Esophagus muscularis mucosa (tissue), 4 donors: ENCODE data around the gene CD200R1L. TPM values are rescaled to one million over a fixed set of nuclear protein-coding genes. Genes with fewer than 3 reads are reported as not detected.

Source experiments
- DNase-seq: peaks from one replicate; pipeline ENCODE4 v3.0.0-alpha.2; 2017; ENCODE audit errors: extremely low spot score
- H3K27ac ChIP-seq, 4 donors: fragments of 200-600 bp; sonication (generic); replicated peaks in 1 of 4; 1 replicate in 3 of 4; 2 replicates in 1 of 4; pipeline ENCODE4 v1.5.1; 2016 to 2019; ENCODE audit warnings: mild to moderate bottlenecking in 1 of 4
- H3K27me3 ChIP-seq, 4 donors: fragments of 200-600 bp; sonication (generic); one replicate each; pipeline versions ENCODE4 v1.5.1 to v1.6.0; 2016 to 2019
- H3K36me3 ChIP-seq, 4 donors: fragments of 200-600 bp; sonication (generic); one replicate each; pipeline ENCODE4 v1.5.1; 2016 to 2019
- H3K4me1 ChIP-seq, 4 donors: fragments of 200-600 bp; sonication (generic); one replicate each; pipeline ENCODE4 v1.5.1; 2016 to 2019
- H3K4me3 ChIP-seq, 4 donors: fragments of 200-600 bp; sonication (generic); 1 replicate in 2 of 4; 2 replicates in 2 of 4; pipeline ENCODE4 v1.5.1; 2016 to 2019; ENCODE audit warnings: mild to moderate bottlenecking in 4 of 4, moderate library complexity in 1 of 4
- H3K9me3 ChIP-seq, 4 donors: fragments of 200-600 bp; sonication (generic); 1 replicate in 3 of 4; 2 replicates in 1 of 4; pipeline ENCODE4 v1.5.1; 2016 to 2019
- EP300 ChIP-seq: sonication (generic); formaldehyde crosslinking; IDR thresholded peaks from one replicate; pipeline ENCODE4 v1.6.1; 2017; ENCODE audit warnings: antibody characterized with exemption
- POLR2A ChIP-seq: fragments of 450-650 bp; IDR thresholded peaks from one replicate; pipeline ENCODE4 v1.6.1; 2017; ENCODE audit warnings: antibody characterized with exemption, moderate library complexity, mild to moderate bottlenecking, low read depth
- POLR2AphosphoS5 ChIP-seq, 2 donors: sonication (generic); formaldehyde crosslinking; IDR thresholded peaks; one replicate each; pipeline ENCODE4 v1.6.1; 2017; ENCODE audit warnings: antibody characterized with exemption in 2 of 2
- WGBS: methylation state at CpG from one replicate; pipeline ENCODE4 v1.1.5; 2018; 5-methylcytosine and 5-hydroxymethylcytosine counted together
- intact Hi-C: fragments of 100-400 bp; cut with DNase I; formaldehyde crosslinking; loops from one replicate; pipeline ENCODE4 v1.15.1; 2023
- total RNA-seq, 4 donors: library from RNA; depleted of rRNA; stranded (reverse); fragments of >200 nt; gene quantifications; one replicate each; pipeline versions ENCODE4 v1.1.0 to v1.2.1, GENCODE V29; 2016
- TF ChIP-seq, protein P1 (sequence below), 3 experiments: fragments of 200-600 bp in 2 of 3; fragments of 450-650 bp in 1 of 3; sonication (generic) in 2 of 3; IDR thresholded peaks; one replicate each; pipeline ENCODE4 v1.5.1; 2017 to 2019; ENCODE audit warnings: antibody characterized with exemption in 3 of 3, mild to moderate bottlenecking in 2 of 3, moderate library complexity in 1 of 3

CD200R1L gene
- total RNA-seq, 4 donors from 2014 or later = not detected

DNA sequence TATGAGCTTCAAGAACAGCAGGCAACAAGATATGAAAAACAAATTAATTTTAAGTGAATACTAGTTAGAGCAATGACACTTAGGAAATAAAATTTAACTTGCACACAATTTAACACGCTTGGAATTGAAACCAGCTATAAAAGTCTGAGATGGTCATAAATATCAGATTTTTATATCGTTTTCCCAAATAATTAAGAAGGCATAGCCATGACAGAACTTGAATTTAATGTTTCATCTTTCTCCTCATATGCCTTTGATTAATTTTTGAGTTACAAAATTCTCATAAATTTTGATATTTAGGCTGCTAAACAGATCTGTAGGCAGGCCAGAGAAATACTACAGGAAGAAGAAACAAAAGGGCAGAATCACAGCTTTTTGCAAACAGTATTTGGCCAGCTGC is 38.5 kb downstream of the CD200R1L start:
- H3K27ac ChIP-seq = no peak overlapping the region
- TF ChIP-seq EP300 (no peak), POLR2AphosphoS5 (IDR thresholded peaks at IDR 0.05) (no peak), POLR2A (no peak)
- TF ChIP-seq, protein P1, sequence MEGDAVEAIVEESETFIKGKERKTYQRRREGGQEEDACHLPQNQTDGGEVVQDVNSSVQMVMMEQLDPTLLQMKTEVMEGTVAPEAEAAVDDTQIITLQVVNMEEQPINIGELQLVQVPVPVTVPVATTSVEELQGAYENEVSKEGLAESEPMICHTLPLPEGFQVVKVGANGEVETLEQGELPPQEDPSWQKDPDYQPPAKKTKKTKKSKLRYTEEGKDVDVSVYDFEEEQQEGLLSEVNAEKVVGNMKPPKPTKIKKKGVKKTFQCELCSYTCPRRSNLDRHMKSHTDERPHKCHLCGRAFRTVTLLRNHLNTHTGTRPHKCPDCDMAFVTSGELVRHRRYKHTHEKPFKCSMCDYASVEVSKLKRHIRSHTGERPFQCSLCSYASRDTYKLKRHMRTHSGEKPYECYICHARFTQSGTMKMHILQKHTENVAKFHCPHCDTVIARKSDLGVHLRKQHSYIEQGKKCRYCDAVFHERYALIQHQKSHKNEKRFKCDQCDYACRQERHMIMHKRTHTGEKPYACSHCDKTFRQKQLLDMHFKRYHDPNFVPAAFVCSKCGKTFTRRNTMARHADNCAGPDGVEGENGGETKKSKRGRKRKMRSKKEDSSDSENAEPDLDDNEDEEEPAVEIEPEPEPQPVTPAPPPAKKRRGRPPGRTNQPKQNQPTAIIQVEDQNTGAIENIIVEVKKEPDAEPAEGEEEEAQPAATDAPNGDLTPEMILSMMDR (IDR thresholded peaks at IDR 0.05) = no peak
- intact Hi-C loops = no loop called here

DNA sequence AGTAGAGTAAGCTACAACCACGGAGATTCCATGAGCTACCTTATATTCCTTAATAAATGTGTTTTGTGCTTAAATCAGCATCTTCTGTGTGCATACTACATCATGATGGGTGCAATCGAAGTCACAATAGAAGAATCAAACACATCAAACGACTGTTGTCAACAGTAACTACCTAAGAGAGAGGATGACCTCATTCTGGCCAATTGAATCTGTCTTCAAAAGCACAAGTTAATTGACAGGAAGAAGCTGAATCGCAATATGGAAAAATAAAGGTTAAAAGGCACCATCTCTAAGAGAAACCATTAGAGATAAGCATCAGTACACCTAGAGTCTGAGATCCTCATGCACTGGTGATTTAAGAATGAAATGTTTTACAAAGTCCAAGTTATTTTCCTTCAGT is 39.0 kb downstream of the CD200R1L start:
- intact Hi-C loops = no loop called here
- no peak for TF ChIP-seq POLR2A
- no peak for TF ChIP-seq POLR2AphosphoS5 (IDR thresholded peaks at IDR 0.05)
- no peak for TF ChIP-seq EP300
- TF ChIP-seq, protein P1 (IDR thresholded peaks at IDR 0.05) = no peak

More for the DNA sequence above, 38.5 kb downstream of the CD200R1L start:
- Histone ChIP-seq H3K36me3 (no peaks in the 10 kb centered on the region), H3K27me3 (no peaks in the 10 kb centered on the region), H3K9me3 (no peaks in the 10 kb centered on the region), H3K4me1 (peaks cover 0 to 28% (median 27%) of the 10 kb centered on the region in 4 donors), H3K4me3 (no peak overlapping the region)
- WGBS = 79% methylated on average over 2 of the region's 2 CpGs
- DNase-seq = no peak

DNA sequence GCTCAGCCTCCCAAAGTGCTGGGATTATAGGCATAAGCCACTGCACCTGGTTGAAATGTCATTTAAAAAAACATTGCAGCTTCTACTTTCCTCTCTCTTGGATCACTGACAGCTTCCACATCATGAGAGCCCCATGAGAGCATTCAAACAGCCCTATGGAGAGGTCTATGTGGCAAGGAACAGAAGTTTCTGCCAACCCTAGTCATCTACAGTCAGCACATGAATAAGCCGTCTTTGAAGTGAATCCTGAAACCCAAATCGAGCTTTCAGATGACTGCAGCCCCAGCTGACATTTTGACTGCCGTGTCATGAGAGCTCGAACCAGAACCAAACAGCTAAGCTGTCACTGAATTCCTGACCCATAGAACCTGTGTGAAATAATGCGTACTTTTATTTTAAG is 39.8 kb downstream of the CD200R1L start:
- Histone ChIP-seq H3K27ac (no peak overlapping the region), H3K4me1 (peaks cover 0 to 16% (median 14%) of the 10 kb centered on the region in 4 donors), H3K4me3 (no peak overlapping the region), H3K36me3 (no peaks in the 10 kb centered on the region), H3K27me3 (no peaks in the 10 kb centered on the region), H3K9me3 (no peaks in the 10 kb centered on the region)
- TF ChIP-seq POLR2AphosphoS5 (IDR thresholded peaks at IDR 0.05) (no peak), POLR2A (no peak), EP300 (no peak)
- TF ChIP-seq, protein P1 (IDR thresholded peaks at IDR 0.05) = no peak
- no peak for DNase-seq
- WGBS = 83% methylated on average over 5 of the region's 5 CpGs
- intact Hi-C loops = no loop called here

More for the DNA sequence above, 39.0 kb downstream of the CD200R1L start:
- no peak overlapping the region for H3K4me3 ChIP-seq
- no peak overlapping the region for H3K27ac ChIP-seq
- no peaks in the 10 kb centered on the region for H3K27me3 ChIP-seq
- WGBS = 80% methylated on average over 4 of the region's 4 CpGs
- DNase-seq = no peak
- no peaks in the 10 kb centered on the region for H3K9me3 ChIP-seq
- H3K4me1 ChIP-seq = peaks cover 0 to 24% (median 22%) of the 10 kb centered on the region in 4 donors
- no peaks in the 10 kb centered on the region for H3K36me3 ChIP-seq

DNA sequence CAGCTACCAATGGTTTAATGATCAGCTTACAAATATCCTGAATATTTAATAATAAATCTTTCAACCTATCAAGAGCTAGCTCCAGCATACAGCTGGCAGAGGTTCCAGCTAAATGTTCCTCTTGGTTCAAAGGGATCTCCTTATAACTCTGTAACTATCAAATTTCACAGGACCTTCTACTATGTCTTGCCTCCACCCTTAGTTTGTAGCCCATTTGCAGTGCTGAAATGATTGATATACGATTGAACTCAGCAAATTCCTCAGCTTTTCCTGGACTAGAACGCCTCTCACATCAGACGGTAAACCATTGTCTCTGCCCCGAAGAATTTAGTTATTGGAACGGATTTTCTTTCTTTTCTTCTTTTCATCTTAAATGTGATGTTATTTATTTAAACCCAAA is 41.5 kb downstream of the CD200R1L start:
- TF ChIP-seq POLR2AphosphoS5 (IDR thresholded peaks at IDR 0.05) (no peak), EP300 (no peak), POLR2A (no peak)
- TF ChIP-seq, protein P1 (IDR thresholded peaks at IDR 0.05) = no peak
- intact Hi-C loops = no loop called here
- Histone ChIP-seq H3K36me3 (no peaks in the 10 kb centered on the region), H3K4me1 (no peaks in the 10 kb centered on the region), H3K9me3 (no peaks in the 10 kb centered on the region), H3K4me3 (no peak overlapping the region), H3K27me3 (no peaks in the 10 kb centered on the region), H3K27ac (no peak overlapping the region)
- DNase-seq = no peak
- WGBS = 89% methylated on average over 5 of the region's 5 CpGs

DNA sequence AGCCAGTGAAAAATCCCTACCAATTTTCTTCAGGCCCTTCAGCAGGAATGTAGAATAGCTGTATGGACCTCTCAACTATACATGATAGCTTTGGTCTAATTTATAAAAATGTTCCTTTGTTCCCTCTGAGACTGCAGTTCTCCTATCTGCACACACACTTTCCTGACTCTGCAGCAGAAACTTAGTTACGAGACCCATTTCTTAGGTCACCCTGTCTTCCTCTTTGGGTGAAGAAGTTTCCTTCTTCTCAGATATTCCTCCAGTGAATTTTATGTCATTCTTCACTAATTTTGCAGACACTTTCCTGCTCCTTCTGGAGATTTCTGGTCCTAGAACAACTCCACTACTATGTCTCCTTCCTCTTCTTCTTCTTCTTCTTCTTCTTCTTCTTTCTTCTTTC is 42.6 kb downstream of the CD200R1L start:
- TF ChIP-seq POLR2AphosphoS5 (IDR thresholded peaks at IDR 0.05) (no peak), EP300 (no peak), POLR2A (no peak)
- TF ChIP-seq, protein P1 (IDR thresholded peaks at IDR 0.05) = no peak
- intact Hi-C loops = no loop called here
- H3K4me1 ChIP-seq = no peaks in the 10 kb centered on the region
- no peaks in the 10 kb centered on the region for H3K9me3 ChIP-seq
- no peaks in the 10 kb centered on the region for H3K27me3 ChIP-seq
- no peak overlapping the region for H3K4me3 ChIP-seq
- WGBS = 76% methylated on average over 1 of the region's 1 CpG
- no peaks in the 10 kb centered on the region for H3K36me3 ChIP-seq
- no peak overlapping the region for H3K27ac ChIP-seq
- no peak for DNase-seq
